GM18951 (cell line): Measurements from ENCODE around the gene SYNGR3.
"Not testable (repeated sequence)": the region's sequence is repeated elsewhere in the genome, so short reads cannot be mapped to it uniquely, and the experiment has no call there.

Experiments
- POLR2A ChIP-seq: IDR thresholded peaks from 4 replicates; pipeline ENCODE4 v1.6.1; 2011; ENCODE audit warnings: mild to moderate bottlenecking; ENCODE audit not compliant: insufficient read length, insufficient read depth; ENCODE audit errors: extremely low read depth
- in situ Hi-C: fragments of 300-500 bp; cut with MboI; formaldehyde crosslinking; loops from one replicate; pipeline ENCODE4 v1.12.0; 2022; ENCODE audit warnings: low sequenced_read_pairs, mixed read lengths, inconsistent platforms; ENCODE audit not compliant: unreplicated experiment

SYNGR3 gene

GRCh38 chr16:1949507-1949906 lies 40.3 kb upstream of the SYNGR3 start:
- in situ Hi-C loops, result no loop called here
- TF ChIP-seq POLR2A, result no peak

DNA sequence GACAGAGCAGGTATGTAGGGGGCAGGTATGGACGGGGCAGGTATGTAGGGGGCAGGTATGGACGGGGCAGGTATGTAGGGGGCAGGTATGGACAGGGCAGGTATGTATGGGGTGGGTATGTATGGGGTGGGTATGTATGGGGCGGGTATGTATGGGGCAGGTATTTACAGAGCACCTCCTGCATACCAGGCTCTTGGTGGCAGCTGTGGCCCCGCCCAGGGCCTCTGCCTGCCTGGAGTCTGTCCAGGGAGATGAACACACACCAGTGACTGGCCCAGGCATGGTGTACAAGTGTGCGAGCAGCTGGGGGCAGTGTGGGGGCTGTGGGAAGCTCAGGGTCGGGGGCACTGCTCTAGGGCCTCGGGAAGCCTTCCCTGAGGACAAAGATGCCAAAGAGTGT lies 39.7 kb upstream of the SYNGR3 start:
- no peak for TF ChIP-seq POLR2A
- in situ Hi-C loops, result no loop called here

- no peak for TF ChIP-seq POLR2A
- in situ Hi-C loops, result no loop called here
These were observed 39.2 kb upstream of the SYNGR3 start for GRCh38 chr16:1950559-1950958.

DNA sequence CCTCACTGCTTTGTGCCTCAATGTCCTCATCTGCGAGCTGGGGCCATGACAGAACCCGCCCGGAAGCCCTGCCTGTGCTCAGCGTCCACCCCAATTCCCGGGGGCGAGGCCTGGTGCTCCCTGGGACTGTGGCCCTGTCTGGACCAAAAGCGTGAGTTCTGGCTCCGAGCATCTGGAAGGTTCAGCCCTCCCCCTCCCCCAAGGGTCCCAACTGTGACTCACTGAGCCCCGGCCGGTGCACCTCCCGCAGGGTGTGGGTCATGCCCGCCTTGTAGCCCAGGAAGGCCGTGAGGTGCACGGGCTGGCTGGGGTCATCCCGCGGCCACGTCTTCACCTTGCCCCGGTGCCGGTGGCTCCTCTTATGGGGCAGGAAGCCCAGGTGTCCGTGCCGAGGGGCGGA lies 36.0 kb upstream of the SYNGR3 start:
- in situ Hi-C loops, result no loop called here

DNA sequence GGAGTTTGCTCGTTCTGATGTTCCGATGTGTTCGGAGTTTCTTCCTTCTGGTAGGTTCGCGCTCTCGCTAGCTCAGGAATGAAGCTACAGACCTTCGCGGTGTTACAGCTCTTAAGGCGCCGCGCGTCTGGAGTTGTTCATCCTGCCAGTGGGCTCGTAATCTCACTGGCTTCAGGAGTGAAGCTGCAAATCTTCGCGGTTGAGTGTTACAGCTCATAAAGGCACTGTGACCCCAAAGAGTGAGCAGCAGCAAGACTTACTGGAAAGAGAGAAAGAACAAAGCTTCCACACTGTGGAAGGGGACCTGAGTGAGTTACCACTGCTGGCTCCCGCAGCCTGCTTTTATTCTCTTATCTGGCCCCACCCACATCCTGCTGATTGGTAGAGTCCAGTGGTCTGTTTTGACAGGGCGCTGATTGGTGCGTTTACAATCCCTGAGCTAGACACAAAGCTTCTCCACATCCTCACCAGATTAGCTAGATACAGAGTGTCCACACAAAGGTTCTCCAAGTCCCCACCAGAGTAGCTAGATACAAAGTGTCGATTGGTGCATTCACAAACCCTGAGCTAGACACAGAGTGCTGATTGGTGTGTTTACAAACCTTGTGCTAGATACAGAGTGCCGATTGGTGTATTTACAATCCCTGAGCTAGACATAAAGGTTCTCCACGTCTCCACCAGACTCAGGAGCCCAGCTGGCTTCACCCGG lies 32.2 kb upstream of the SYNGR3 start:
- in situ Hi-C loops, result not testable (repeated sequence)

More for the DNA sequence above, 36.0 kb upstream of the SYNGR3 start:
- no peak for TF ChIP-seq POLR2A

DNA sequence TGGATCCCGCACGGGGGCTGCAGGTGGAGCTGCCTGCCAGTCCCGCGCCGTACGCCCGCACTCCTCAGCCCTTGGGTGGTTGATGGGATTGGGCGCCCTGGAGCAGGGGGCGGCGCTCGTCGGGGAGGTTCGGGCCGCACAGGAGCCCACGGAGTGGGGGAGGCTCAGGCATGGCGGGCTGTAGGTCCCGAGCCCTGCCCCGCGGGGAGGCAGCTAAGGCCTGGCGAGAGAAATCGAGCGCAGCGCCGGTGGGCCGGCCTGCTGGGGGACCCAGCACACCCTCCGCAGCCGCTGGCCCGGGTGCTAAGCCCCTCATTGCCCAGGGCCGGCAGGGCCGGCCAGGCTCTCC lies 31.7 kb upstream of the SYNGR3 start:
- in situ Hi-C loops, result not testable (repeated sequence)

DNA sequence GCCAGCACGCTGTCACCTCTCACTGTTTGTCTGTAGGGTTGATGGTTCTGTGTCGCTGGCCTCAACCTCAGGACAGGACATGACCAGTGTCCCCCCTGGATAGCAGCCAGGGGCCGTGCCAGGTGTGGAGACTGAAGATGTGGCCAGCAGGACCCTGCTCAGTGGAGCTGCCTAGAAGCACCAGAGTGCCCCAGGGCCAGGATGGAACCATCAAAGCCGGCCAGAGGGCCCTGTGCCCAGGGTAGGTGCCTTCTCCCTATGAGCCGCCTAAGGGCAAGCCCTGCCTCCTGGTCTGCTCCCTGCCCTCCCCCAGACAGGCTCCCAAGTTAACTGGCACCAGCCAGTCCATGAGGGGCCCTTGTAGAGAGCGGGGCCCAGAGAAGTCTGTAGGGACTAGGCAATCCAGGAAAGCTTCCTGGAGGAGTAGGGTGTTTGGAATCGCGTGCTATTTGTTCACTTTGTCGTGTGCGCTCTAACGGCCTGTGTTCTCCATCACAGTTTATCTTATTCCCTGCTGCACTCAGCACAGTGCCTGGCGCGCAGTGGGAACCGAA lies 31.0 kb upstream of the SYNGR3 start:
- in situ Hi-C loops, result no loop called here
- no peak for TF ChIP-seq POLR2A

- peak; percentile 92 for TF ChIP-seq POLR2A
- in situ Hi-C loops, result no loop called here
These were observed 30.3 kb upstream of the SYNGR3 start, which contains the start of gene NDUFB10 for GRCh38 chr16:1959269-1960039. Gene NDUFB10 (plus strand): TSS chr16:1959538. CDS start chr16:1959625, 87 bp downstream.

DNA sequence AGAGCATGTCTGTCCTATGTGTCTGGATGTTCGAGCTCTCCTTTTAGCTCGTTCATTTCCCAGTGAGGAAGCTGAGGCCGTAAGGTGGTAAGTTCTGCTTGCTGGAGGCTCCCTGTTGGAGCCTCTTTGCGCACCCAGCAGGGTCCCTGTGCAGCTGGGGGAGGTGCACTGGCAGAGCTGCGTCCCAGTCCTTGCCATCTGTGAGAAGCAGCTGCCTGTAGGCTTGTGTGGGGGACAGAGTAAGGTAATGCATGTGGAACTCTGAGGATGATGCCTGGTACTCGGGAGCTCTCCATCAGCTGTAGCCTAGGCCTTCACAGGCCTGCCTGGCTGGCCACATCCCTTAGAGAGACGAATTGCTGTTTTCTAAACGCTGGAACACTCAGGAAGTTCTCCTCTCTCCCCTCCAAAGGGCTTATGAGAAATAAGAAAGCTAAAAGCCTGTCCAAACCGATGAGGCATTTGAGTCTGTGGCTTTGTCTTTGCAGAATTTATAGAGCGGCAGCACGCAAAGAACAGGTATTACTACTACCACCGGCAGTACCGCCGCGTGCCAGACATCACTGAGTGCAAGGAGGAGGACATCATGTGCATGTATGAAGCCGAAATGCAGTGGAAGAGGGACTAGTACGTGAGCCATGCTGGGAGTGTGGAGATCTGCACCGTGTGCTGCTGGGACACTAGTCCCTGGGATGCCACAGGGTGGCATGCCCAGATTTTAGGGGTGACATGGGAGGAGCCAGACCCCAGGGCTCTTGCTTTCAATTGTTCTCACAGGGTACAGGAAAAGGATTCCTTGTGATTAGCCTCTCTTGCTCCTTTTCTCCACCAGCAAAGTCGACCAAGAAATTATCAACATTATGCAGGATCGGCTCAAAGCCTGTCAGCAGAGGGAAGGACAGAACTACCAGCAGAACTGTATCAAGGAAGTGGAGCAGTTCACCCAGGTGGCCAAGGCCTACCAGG lies 28.8 kb upstream of the SYNGR3 start:
- TF ChIP-seq POLR2A, result peak; percentile 54
- in situ Hi-C loops, result no loop called here

DNA sequence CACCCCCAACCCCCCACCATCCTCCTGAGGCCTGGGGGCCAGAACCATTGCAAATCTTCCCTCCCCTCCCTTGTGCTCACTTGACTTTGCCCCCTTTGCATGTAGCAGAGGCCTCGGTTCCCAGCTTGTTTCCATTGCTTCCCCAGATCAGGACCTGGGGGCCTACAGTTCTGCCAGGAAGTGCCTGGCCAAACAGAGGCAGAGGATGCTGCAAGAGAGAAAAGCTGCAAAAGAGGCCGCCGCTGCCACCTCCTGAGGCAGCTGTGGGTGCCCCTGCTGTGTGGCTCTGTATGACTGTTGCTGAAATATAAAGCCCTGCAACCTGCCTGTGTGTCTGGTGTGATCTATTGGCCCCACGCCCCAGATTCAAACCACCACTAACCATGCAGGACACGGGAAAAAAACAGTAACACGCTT lies 28.1 kb upstream of the SYNGR3 start:
- TF ChIP-seq POLR2A, result no peak
- in situ Hi-C loops, result no loop called here

GRCh38 chr16:1962161-1963153 lies 27.3 kb upstream of the SYNGR3 start:
- peak; percentile 35 for TF ChIP-seq POLR2A
- in situ Hi-C loops, result not testable (repeated sequence)
